ENCODE results near the gene SLC26A1. TPM values are rescaled to one million over a fixed set of nuclear protein-coding genes. Genes with fewer than 3 reads are reported as not detected.
"Not testable (repeated sequence)": the region's sequence is repeated elsewhere in the genome, so short reads cannot be mapped to it uniquely, and the experiment has no call there.

The SLC26A1 gene
- total RNA-seq, 8 experiments from 2014 or later, result 0.60 to 6.3 (median 2.0) TPM

DNA sequence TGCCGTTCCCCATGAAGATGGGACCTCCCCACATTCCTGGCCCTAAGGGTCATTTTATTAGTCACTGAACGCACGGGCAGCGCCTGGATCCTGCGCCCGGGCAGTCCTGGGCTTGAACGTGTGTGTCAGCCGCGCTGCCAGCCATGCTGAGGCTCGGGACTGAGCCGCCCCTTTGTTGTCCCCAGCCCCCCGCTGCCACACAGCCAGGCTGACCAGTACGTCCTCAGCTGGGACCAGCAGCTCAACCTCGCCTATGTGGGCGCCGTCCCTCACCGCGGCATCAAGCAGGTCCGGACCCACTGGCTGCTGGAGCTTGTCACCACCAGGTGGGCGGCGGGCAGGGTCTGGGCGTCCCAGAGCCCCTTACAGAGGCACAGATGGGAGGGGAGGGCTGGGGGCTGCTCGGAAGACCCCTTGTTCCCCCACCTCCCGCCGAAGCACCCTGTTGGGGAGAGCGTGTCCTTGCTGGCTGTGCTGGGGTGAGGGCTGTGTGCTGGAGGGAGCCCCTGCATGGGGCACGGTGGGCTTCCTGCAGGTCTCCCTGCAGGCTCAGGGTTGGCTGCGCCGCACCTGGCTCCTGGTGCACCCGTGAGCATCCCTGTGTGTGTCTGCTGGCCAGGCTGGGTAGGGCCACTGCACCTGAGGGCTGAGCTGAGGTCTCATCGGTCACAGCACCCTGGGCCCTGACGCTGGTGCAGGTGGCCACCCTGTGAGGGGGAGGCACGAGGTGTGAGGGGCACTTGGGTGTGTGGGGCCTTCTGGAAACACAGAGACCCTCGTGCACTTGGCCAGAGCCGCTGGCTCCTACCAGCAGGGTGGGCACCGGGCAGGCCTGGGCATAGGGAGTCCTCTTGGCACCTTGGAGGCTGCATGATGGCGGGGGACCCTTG, 5.3 kb downstream of the SLC26A1 start:
- peaks cover 4 to 7% of the 10 kb centered on the region in 2 donors for H3K4me1 ChIP-seq (replicated peaks in 1 of 2)
- no peak for ATAC-seq (replicated peaks in 6 of 8)
- WGBS, 10 experiments, result 20 to 100% (median 48%) methylated on average over 1 to 11 of the region's 37 CpGs; no CpG with 5 or more reads in 6 of the 10 experiments
- no peak overlapping the region for H3K27ac ChIP-seq
- in situ Hi-C loops (cut with MboI; ENCODE audit: low pct_unique_long_range_greater_than_20kb in 2 of 9, low sequenced_read_pairs in 9 of 9, unreplicated experiment in 9 of 9), result no loop called here
- H3K4me3 ChIP-seq, result peak overlapping the region; percentile 47 to 98 (median 71)

- Histone ChIP-seq H3K27ac (no peak within 1 kb of the TSS), H3K4me3 (peak within 1 kb of the TSS; percentile 47 to 98 (median 71)), H3K4me1 (replicated peaks in 1 of 2) (peaks cover 0 to 7% of the 10 kb centered on the region in 2 donors)
- peak; percentile 74 to 92 (median 88) for ATAC-seq (replicated peaks in 6 of 8)
- in situ Hi-C loops (cut with MboI; ENCODE audit: low pct_unique_long_range_greater_than_20kb in 2 of 9, low sequenced_read_pairs in 9 of 9, unreplicated experiment in 9 of 9), result no loop called here
- 0% methylated on average over 1 of the region's 69 CpGs; no CpG with 5 or more reads in 9 of the 10 experiments for WGBS, 10 experiments
Measured at GRCh38 chr4:986879-987623, 6.2 kb downstream of the SLC26A1 start, which contains the start of gene IDUA. IDUA (plus strand) TSS chr4:987044; CDS start chr4:987085, 41 bp downstream.

- H3K4me3 ChIP-seq, result peak overlapping the region; percentile 47 to 98 (median 71)
- in situ Hi-C loops (cut with MboI; ENCODE audit: low pct_unique_long_range_greater_than_20kb in 2 of 9, low sequenced_read_pairs in 9 of 9, unreplicated experiment in 9 of 9), result no loop called here
- WGBS, 10 experiments, result 0 to 40% (median 20%) methylated on average over 1 to 8 of the region's 14 CpGs; no CpG with 5 or more reads in 3 of the 10 experiments
- peak in 5 of 8 experiments; percentile 17 to 36 (median 30) for ATAC-seq (replicated peaks in 6 of 8)
- no peak overlapping the region for H3K27ac ChIP-seq
- peaks cover 0 to 7% of the 10 kb centered on the region in 2 donors for H3K4me1 ChIP-seq (replicated peaks in 1 of 2)
Measured at GRCh38 chr4:986428-986878, 6.8 kb downstream of the SLC26A1 start.

DNA sequence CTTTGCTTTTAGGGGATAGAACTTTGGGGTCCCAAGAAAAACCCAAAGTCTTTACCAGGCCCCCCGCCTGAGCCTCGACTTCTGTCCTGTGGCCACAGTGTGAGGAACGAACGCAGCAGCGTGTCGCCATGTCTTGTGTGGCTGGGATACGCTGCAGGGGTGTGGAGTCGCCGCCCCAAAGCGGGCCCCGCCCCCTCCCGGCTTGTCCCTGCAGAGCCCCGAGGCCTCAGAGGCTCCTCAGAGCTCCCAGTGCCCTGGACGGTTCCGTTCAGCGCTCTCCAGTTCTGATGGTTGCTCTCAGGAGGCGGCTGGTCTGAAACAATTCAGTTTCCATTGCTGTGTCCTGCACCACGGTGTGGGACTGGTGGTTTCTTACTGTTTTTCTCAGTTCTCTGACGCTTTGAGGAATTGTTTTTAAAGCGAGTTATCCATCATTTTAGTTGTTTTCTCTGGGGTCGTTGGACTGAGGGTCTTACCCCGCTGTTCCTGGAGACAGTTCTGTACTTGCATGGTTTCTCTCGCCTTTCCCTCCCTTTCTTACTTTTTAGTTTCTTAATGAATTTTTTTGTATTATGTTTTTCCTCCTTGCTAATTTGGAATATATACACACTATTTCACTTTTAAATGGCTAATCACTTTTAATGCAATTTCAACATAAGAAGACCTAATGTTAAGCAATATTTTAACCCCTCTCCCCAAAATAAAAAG, 7.9 kb downstream of the SLC26A1 start:
- peaks cover 0 to 7% of the 10 kb centered on the region in 2 donors for H3K4me1 ChIP-seq (replicated peaks in 1 of 2)
- no peak overlapping the region for H3K27ac ChIP-seq
- 39 to 77% (median 64%) methylated on average over 2 to 10 of the region's 23 CpGs for WGBS, 10 experiments
- no peak overlapping the region for H3K4me3 ChIP-seq
- in situ Hi-C loops (cut with MboI; ENCODE audit: low pct_unique_long_range_greater_than_20kb in 2 of 9, low sequenced_read_pairs in 9 of 9, unreplicated experiment in 9 of 9), result no loop called here
- peak in 3 of 8 experiments; percentile 52 to 65 (median 55) for ATAC-seq (replicated peaks in 6 of 8)

DNA sequence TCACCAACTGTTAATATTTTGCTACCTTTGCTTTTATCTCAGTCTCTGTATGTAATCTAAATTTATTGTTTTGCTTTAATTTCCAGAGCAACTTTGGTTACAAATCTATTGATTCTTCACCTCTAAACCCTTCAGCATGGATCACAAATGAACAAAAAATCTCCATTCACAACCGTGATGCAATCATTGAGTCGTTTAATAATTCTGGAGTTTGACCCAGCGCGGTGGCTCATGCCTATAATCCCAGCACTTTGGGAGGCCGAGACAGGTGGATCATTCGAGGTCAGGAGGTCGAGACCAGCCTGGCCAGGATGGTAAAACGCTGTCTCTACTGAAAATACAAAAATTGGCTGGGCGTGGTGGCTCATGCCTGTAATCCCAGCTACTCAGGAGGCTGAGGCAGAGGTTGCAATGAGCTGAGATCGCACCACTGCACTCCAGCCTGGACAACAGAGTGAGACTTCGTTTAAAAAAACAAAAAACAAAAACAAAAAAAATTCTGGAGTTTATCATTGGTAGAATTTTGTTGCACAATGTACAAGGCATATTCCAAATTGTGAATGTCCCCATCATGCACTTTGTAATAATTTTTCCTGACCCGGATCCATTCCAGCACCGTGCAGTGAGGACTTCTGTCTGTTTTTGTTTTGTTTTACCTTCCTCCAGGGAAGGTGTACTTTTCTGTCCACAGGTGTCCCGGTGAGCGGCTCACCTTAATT, 8.7 kb downstream of the SLC26A1 start:
- Histone ChIP-seq H3K27ac (no peak overlapping the region), H3K4me3 (no peak overlapping the region), H3K4me1 (replicated peaks in 1 of 2) (peaks cover 0 to 7% of the 10 kb centered on the region in 2 donors)
- in situ Hi-C loops (cut with MboI; ENCODE audit: low pct_unique_long_range_greater_than_20kb in 2 of 9, low sequenced_read_pairs in 9 of 9, unreplicated experiment in 9 of 9), result no loop called here
- no peak for ATAC-seq (replicated peaks in 6 of 8)
- 32 to 93% (median 66%) methylated on average over 1 to 13 of the region's 15 CpGs for WGBS, 10 experiments

DNA sequence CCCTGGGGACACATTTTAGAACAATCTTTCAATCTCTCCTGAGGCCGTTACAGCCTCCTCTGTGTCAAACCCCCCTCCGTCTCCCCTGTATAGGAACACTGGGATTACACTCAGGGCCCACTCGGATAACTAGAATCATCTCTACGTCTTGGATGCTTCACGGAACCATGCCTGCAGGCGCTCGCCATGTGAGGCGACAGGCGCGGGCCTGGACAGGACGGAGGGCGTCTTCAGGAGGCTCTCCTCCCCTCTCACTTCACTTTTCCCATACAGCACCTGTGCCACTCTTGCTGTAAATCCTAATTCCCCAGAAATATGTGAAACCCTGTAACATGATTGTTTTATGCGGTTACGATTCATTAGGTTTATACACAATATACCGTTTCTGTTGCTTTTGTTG, 10.4 kb downstream of the SLC26A1 start:
- WGBS, 10 experiments, result 74 to 93% (median 87%) methylated on average over 3 to 12 of the region's 15 CpGs; no CpG with 5 or more reads in 4 of the 10 experiments
- no peak overlapping the region for H3K27ac ChIP-seq
- peaks cover 0 to 7% of the 10 kb centered on the region in 2 donors for H3K4me1 ChIP-seq (replicated peaks in 1 of 2)
- ATAC-seq (replicated peaks in 6 of 8), result no peak
- no peak overlapping the region for H3K4me3 ChIP-seq
- in situ Hi-C loops (cut with MboI; ENCODE audit: low pct_unique_long_range_greater_than_20kb in 2 of 9, low sequenced_read_pairs in 9 of 9, unreplicated experiment in 9 of 9), result no loop called here

GRCh38 chr4:982291-982690, 10.9 kb downstream of the SLC26A1 start:
- Histone ChIP-seq H3K27ac (no peak overlapping the region), H3K4me1 (replicated peaks in 1 of 2) (peaks cover 0 to 7% of the 10 kb centered on the region in 2 donors), H3K4me3 (no peak overlapping the region)
- WGBS, 10 experiments, result 83 to 94% (median 90%) methylated on average over 3 to 6 of the region's 17 CpGs; no CpG with 5 or more reads in 6 of the 10 experiments
- ATAC-seq (replicated peaks in 6 of 8), result no peak
- in situ Hi-C loops (cut with MboI; ENCODE audit: low pct_unique_long_range_greater_than_20kb in 2 of 9, low sequenced_read_pairs in 9 of 9, unreplicated experiment in 9 of 9), result no loop called here

DNA sequence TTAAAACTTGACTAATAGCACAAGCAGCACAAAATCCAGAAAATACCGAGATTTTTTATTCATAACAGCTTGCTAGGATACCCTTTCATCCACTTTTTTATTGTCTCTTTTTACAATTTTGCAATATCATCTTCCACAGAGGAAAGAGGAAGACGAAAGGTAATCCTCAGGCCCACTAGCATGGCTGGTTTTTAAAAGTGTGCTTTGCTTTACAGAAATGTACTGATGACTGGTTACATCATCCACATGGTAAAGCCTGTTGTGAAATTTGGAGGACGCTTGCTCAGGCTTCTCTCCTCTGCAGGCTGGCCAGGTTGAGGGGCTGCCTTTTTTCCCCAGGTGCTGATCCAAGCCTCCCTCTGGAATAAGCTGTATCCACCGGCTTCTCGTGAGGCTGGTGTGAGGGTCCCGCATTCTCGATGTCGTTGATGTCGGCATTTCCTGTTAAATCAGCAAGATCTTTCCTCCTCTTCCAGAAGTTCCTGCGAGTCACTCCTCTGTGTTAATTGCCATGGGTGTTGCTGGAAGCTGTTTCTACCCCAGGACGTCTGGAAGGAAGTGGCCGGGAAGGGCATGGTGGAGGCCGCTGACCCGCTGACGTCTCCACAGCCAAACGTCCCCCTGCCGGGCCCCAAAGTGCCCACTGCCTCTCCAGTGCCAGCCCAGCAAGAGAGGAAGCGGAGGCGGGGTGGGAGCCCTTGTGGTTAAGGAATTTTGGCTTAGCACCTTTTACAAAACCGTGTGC, 14.1 kb downstream of the SLC26A1 start:
- Histone ChIP-seq H3K27ac (no peak overlapping the region), H3K4me3 (no peak overlapping the region), H3K4me1 (replicated peaks in 1 of 2) (no peaks in the 10 kb centered on the region)
- 25 to 100% (median 57%) methylated on average over 1 to 14 of the region's 20 CpGs for WGBS, 10 experiments
- ATAC-seq (replicated peaks in 6 of 8), result peak in 4 of 8 experiments; percentile 55 to 81 (median 60)
- in situ Hi-C loops (cut with MboI; ENCODE audit: low pct_unique_long_range_greater_than_20kb in 2 of 9, low sequenced_read_pairs in 9 of 9, unreplicated experiment in 9 of 9), result no loop called here

DNA sequence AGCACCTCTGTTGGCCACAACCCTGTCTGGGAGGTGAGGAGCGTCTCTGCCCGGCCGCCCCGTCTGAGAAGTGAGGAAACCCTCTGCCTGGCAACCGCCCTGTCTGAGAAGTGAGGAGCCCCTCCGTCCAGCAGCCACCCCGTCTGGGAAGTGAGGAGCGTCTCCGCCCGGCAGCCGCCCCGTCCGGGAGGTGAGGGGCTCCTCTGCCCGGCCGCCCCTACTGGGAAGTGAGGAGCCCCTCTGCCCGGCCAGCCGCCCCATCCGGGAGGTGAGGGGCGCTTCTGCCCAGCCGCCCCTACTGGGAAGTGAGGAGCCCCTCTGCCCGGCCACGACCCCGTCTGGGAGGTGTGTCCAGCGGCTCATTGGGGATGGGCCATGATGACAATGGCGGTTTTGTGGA, 17.2 kb downstream of the SLC26A1 start:
- H3K27ac ChIP-seq; H3K4me3 ChIP-seq; ATAC-seq (replicated peaks in 6 of 8); in situ Hi-C loops (cut with MboI; ENCODE audit: low pct_unique_long_range_greater_than_20kb in 2 of 9, low sequenced_read_pairs in 9 of 9, unreplicated experiment in 9 of 9): not testable (repeated sequence)
- peaks cover 10 to 12% of the 10 kb centered on the region in 2 donors for H3K4me1 ChIP-seq (replicated peaks in 1 of 2)
- no CpG with 5 or more reads among the region's 25 CpGs for WGBS, 10 experiments

DNA sequence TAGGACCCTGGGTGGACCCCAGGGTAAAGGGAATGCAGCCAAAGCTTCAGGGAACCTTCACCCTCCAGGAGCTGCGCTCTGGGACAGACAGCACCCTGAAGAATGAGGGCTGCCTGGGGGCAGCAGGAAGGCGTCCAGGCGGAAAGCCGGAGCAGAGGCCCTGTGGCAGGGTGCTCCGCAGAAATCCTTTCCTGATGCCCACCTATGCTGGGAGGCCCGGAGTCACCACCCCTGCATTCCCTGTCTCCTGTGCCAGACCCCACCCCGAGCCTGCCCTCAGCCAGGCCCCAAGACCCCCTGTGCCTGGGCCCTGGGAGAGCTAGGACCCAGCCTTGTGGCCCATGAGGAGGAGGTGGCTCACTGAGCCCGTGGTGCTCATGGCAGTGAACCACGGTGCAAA, 18.5 kb downstream of the SLC26A1 start:
- in situ Hi-C loops (cut with MboI; ENCODE audit: low pct_unique_long_range_greater_than_20kb in 2 of 9, low sequenced_read_pairs in 9 of 9, unreplicated experiment in 9 of 9), result no loop called here
- ATAC-seq (replicated peaks in 6 of 8), result no peak
- no peak overlapping the region for H3K4me3 ChIP-seq
- no peak overlapping the region for H3K27ac ChIP-seq
- peaks cover 10 to 12% of the 10 kb centered on the region in 2 donors for H3K4me1 ChIP-seq (replicated peaks in 1 of 2)
- 73 to 100% methylated on average over 1 to 2 of the region's 9 CpGs; no CpG with 5 or more reads in 8 of the 10 experiments for WGBS, 10 experiments

DNA sequence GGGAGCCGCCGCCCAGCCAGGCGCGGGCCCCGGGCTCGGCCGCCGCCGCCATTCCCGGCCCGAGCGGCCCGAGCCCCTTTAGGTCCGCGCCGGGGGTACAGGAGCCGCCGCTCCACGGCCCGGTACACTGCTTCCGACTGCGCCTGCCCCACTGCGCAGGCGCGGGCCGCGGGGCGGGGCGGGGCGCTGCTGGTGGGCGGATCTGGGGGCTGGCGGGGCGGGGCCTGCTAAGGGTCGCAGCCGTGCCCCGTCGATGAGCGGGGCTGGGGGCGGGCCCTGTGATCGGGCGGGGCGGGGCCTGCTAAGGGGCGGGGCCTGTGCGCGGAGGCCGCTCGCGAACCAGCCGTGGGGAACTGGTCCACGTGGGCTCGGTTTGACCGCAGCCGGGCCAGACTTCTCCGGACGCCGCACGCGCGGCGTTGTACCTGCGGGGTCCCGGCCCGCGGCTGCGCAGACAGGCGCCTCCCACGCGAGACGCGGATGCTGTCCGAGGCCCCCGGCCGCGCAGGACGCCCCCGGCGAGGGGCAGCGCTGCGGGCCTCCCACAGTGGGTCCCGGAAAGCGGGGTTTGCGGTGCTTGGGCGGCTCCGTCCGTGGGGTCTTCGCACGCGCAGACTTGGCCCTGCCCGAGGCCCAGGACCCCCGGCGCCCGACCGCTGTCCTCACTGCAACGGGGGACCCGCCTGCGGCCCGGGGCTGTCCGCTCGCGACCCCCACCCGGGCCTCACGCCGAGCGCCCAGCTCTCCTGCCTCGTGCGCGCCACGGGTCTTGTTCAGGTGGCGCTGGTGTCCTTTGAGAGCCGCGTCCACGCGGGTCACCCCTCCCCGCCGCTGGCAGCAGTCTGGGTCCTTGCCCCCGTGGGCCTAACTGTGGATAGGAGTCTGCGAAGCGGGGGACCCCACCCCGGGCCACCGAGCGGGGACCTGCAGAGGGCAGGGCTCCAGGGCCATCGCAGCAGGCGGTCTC, 19.5 kb downstream of the SLC26A1 start, which contains the start of gene DGKQ:
TSS of gene DGKQ (minus strand) at position 139 of the 967 bp plus-strand sequence. CDS start at position 52, 87 bp downstream.
- Histone ChIP-seq H3K4me1 (replicated peaks in 1 of 2) (peaks cover 10 to 12% of the 10 kb centered on the region in 2 donors), H3K4me3 (peak within 1 kb of the TSS; percentile 53 to 94 (median 60)), H3K27ac (no peak within 1 kb of the TSS)
- ATAC-seq (replicated peaks in 6 of 8), result peak; percentile 74 to 89 (median 86)
- 49 to 80% methylated on average over 6 to 10 of the region's 123 CpGs; no CpG with 5 or more reads in 8 of the 10 experiments for WGBS, 10 experiments
- in situ Hi-C loops (cut with MboI; ENCODE audit: low pct_unique_long_range_greater_than_20kb in 2 of 9, low sequenced_read_pairs in 9 of 9, unreplicated experiment in 9 of 9), result no loop called here

Measured in motor neuron (in vitro differentiated cells).